Neural progenitor cell (in vitro differentiated cells): ENCODE data around the gene EPHA10.

Experiments used
- CTCF ChIP-seq: fragments of 200-600 bp; sonication (generic); IDR thresholded peaks from 2 replicates; pipeline ENCODE4 v1.5.1; 2017; ENCODE audit warnings: antibody characterized with exemption, mild to moderate bottlenecking
- EZH2 ChIP-seq: fragments of 200-600 bp; sonication (generic); IDR thresholded peaks from 2 replicates; pipeline ENCODE4 v1.6.1; 2017; ENCODE audit warnings: antibody characterized with exemption, mild to moderate bottlenecking, moderate library complexity

DNA sequence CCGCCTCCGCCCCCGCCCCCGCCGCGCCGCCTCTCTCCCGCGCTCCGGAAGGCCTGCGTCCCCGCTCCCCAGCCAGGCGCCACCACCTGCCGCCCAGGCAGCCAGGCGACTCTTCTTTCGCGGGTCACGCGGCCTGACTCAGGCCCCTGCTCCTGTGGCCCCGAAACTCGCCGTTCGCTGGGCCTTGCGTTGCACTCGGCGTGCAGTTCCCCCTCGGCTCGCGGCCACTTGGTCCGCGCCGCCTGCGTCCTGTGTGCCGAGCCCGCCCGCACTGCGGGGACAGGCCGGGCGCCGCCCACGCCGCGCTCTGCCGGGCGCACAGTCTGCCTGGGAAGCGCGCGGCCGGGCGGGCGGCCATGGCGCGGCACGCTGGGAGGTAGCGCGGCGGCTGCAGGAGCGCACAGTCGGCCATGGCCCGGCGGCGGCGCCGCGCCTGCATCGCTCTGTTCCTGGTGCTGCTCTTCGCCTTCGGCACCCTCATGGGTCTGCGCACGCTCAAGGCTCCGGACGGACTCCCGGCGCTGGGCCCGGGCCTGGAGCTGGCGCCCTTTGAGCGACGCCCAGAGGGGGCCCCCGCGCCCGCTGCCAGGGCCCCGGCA, 29.0 kb upstream of the EPHA10 start, which contains the start of gene MANEAL:
- TF ChIP-seq CTCF (no peak), EZH2 (no peak)
